Measurements from ENCODE around the gene MICALL2.

Gene MICALL2

GRCh38 chr7:1388021-1388702 lies 71.1 kb downstream of the MICALL2 start:
- no peak for DNase-seq

DNA sequence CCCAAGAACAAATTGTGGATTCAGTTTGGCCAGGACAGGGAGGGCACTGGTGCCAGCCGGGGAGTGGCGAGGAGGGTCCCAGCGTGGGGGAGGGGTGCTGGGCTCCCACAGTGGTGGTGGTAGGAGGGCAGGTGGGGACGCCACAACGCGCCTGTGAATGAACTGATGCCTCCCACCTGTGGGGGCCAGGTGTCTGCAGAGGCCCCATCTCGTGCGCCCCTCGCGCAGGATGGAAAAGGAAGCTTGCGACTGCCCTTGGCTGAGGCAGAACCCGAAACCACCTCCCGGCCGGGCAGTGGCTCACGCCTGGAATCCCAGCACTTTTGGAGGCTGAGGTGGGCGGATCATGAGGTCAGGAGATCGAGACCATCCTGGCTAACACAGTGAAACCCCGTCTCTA lies 72.0 kb downstream of the MICALL2 start:
- no peak for DNase-seq

DNA sequence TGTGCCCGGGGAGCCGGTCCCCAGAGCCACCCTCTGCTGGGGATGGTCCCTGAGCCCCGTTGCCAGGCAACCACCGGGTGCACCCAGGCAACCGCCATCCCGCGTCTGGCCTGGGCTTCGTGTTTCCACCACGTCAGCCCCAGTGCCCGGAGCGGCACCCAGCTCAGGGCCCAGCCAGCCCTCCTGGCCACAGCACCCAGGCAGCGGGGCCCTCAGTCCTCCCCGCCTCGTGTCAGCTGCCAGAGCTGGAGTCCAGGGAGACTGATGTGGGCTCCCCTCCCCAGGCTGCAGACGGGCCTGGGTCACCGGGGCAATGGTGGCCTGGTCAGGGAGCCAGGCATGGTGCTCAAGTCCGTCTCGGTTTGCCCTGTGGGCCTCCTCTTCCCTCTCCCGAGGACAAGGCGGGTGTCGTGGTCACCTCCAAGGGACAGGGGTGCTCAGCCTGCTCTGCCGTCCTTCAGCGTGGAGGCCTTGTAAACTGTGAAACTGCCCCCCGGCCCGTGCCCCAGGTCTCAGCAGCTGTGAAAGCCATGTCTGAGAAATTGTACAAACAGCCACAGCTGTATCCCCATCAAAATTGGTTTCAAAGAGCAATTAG lies 72.5 kb downstream of the MICALL2 start:
- peak in 1 of 2 experiments; percentile 37 for DNase-seq

DNA sequence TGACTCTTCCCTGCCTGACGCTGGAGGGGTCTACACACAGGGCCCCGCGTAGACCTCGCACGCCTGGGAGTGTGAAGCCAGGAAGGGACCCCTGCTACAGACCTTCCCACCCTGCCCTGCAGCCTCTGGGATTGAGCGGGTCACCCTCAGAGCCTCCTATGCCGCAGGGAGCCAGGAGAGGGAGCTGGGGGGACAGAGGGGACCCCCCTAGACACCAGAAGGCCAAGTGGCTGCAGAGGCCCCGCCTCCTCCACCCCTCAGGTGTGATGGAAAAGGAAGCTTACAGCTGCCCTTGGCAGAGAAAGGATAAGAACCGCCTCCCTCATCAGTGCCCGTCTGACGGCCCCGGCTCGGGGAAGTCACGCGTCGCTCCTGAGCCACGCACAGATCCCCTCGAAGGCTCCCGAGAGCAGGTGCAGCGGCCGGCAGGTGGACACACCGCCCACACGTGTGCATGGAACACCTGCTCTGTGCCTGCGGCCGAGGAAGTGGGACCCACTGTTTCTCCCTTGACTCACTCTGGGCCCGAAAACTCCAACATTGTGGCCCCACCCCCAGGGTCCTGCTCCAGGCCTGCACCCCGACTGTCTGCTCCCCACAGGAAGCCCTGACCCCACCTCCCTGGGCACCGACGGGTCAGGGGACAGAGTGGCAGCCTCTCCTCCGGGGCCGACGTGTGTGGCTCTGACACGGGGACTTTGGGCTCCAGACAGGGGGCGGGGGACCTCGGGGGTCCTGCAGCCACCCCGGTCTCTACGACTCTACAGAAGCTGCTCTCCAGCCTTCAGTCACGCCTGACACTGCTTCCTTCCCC lies 73.3 kb downstream of the MICALL2 start:
- DNase-seq, result no peak

DNA sequence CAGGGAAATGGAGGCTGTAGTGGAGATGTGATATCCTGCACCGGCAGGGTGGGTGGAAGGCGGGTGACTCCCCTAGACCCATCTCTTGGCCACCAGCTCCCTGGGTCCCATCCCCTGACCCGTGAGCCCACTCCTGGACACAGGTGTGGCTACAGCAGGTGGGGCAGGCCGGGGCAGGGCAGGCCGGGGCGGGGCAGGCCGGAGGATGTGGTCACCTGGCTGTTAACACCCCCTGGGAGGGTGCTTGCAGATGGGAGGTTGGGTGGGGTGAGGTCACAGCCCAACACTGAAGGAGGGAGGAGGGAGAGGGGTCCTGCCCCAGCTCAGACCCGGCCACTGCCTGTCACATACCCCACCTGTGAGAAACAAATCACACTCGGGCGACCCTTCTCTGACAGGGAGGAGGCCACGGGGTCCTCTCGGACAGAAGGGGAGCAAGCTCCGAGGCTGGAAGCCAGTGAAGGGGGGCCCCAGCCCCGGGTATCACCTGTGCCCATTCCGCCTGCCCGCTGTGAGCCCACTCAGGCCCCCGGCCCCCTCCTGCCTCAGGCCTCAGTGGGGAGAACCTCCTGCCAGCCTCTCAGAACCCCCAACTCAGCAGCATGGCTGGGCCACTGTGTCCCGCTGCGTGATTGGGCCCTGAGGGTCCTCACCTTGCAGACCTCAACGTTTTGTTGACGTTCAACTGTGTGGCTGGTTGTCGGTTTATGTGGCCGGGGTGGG lies 74.0 kb downstream of the MICALL2 start:
- no peak for DNase-seq

Measured in NCI-H1930 (cell line).